Measurements from ENCODE around the gene EEFSEC. TPM values are rescaled to one million over a fixed set of nuclear protein-coding genes. Genes with fewer than 3 reads are reported as not detected.

The EEFSEC gene
- total RNA-seq, 1 experiment from 2014 or later, result 9.5 TPM

DNA sequence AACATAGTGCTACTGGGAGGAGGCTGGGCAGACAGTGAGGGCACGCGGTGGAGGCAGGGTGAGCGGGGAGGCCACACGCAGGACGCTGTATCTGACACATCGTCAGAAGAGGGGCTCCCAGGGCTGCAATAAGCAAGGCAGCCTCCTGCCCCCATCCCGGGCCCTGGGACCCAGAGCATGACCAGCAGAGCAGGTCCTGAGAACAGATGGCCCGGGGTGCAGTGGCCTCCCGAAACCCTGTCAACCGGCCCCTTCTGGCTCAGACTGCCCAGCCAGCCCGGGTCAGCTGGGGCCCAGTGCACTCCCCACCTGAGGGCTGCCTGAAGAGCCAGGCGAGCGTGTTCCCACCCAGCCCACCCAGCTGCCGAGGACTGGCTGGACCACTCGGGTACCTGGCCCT is 276.0 kb downstream of the EEFSEC start:
- peaks cover 2% of the 10 kb centered on the region; the same call in 1 of the 2 replicates for H3K4me1 ChIP-seq (ENCODE audit: insufficient read depth, low read length)
- WGBS (ENCODE audit: extremely low coverage, insufficient read length, low lambda C conversion rate), result no CpG with 5 or more reads among the region's 15 CpGs
- H4K5ac ChIP-seq (ENCODE audit: insufficient read length, low read depth, low read length), result no peak overlapping the region
- H3K18ac ChIP-seq (ENCODE audit: insufficient read length, low read depth, low read length), result no peak overlapping the region
- H3K27me3 Mint-ChIP-seq (ENCODE audit: low read depth), result peaks cover 85% of the 10 kb centered on the region
- no peak overlapping the region for H3K27ac Mint-ChIP-seq
- no peak overlapping the region for H4K8ac ChIP-seq (replicated peaks; ENCODE audit: insufficient read length, low read depth, low read length)
- no peak overlapping the region for H2AK5ac ChIP-seq (ENCODE audit: insufficient read length, low read length)
- H3K4ac ChIP-seq (ENCODE audit: low read depth, low read length), result no peak overlapping the region
- TF ChIP-seq, protein P1, sequence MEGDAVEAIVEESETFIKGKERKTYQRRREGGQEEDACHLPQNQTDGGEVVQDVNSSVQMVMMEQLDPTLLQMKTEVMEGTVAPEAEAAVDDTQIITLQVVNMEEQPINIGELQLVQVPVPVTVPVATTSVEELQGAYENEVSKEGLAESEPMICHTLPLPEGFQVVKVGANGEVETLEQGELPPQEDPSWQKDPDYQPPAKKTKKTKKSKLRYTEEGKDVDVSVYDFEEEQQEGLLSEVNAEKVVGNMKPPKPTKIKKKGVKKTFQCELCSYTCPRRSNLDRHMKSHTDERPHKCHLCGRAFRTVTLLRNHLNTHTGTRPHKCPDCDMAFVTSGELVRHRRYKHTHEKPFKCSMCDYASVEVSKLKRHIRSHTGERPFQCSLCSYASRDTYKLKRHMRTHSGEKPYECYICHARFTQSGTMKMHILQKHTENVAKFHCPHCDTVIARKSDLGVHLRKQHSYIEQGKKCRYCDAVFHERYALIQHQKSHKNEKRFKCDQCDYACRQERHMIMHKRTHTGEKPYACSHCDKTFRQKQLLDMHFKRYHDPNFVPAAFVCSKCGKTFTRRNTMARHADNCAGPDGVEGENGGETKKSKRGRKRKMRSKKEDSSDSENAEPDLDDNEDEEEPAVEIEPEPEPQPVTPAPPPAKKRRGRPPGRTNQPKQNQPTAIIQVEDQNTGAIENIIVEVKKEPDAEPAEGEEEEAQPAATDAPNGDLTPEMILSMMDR (conservative IDR thresholded peaks at IDR 0.05), result no peak
- H3K79me2 ChIP-seq (ENCODE audit: insufficient read depth, low read length), result no peaks in the 10 kb centered on the region
- no peak overlapping the region for H2AFZ ChIP-seq (ENCODE audit: low read length)
- H3T11ph ChIP-seq (ENCODE audit: low read length), result no peak overlapping the region
- no peaks in the 10 kb centered on the region; a peak in 1 of 5 replicates for H3K9me3 Mint-ChIP-seq
- no peak overlapping the region for H2BK5ac ChIP-seq (ENCODE audit: insufficient read length, low read length)
- H3K27me3 ChIP-seq (ENCODE audit: insufficient read depth, low read length), result peaks cover 20% of the 10 kb centered on the region; the same call in 1 of the 2 replicates
- no peak for DNase-seq
- H3K4me1 Mint-ChIP-seq, result peaks cover 39 to 55% of the 10 kb centered on the region in 2 experiments
- no peak overlapping the region for H3K27ac ChIP-seq (ENCODE audit: insufficient read length, low read depth, low read length)
- no peak overlapping the region for H3K4me2 ChIP-seq (ENCODE audit: insufficient read depth, insufficient read length, low read length)
- no peak overlapping the region for H3K56ac ChIP-seq (ENCODE audit: insufficient read length, low read depth, low read length)
- H3K23me2 ChIP-seq (ENCODE audit: insufficient read length, low read depth, low read length, poor library complexity, severe bottlenecking), result peaks cover 11% of the 10 kb centered on the region
- no peak overlapping the region for H2BK12ac ChIP-seq (ENCODE audit: insufficient read length, low read depth, low read length)
- H3K9ac ChIP-seq (ENCODE audit: extremely low read depth, insufficient read length, low read length), result no peak overlapping the region
- H2BK15ac ChIP-seq (ENCODE audit: low read depth, low read length), result no peak overlapping the region
- H4K91ac ChIP-seq (ENCODE audit: insufficient read length, low read depth, low read length), result no peak overlapping the region
- no peak overlapping the region for H3K23ac ChIP-seq (ENCODE audit: insufficient read length, low read depth, low read length)
- H4K20me1 ChIP-seq (ENCODE audit: control insufficient read depth, insufficient read depth, insufficient read length), result no peaks in the 10 kb centered on the region
- no peaks in the 10 kb centered on the region; a peak in 2 of 7 replicates for H3K36me3 Mint-ChIP-seq (ENCODE audit: insufficient read depth in 1 of 3, low read depth in 3 of 3)
- no peaks in the 10 kb centered on the region for H3K79me1 ChIP-seq (ENCODE audit: insufficient read depth, low read depth, low read length, poor library complexity, severe bottlenecking)
- no peak overlapping the region for H3K14ac ChIP-seq (ENCODE audit: insufficient read depth, low read length)
- H3K9me3 ChIP-seq (ENCODE audit: control insufficient read depth, low read depth, low read length), result no peaks in the 10 kb centered on the region
- H2BK120ac ChIP-seq (ENCODE audit: low read depth, low read length, poor library complexity, severe bottlenecking), result no peak overlapping the region
- no peak overlapping the region for H2BK20ac ChIP-seq (ENCODE audit: low read depth, low read length, poor library complexity, severe bottlenecking)
- H3K4me3 Mint-ChIP-seq, result no peak overlapping the region
